ENCODE data around the gene SHISAL2B.
"Not testable (repeated sequence)": the region's sequence is repeated elsewhere in the genome, so short reads cannot be mapped to it uniquely, and the experiment has no call there.

The SHISAL2B gene

DNA sequence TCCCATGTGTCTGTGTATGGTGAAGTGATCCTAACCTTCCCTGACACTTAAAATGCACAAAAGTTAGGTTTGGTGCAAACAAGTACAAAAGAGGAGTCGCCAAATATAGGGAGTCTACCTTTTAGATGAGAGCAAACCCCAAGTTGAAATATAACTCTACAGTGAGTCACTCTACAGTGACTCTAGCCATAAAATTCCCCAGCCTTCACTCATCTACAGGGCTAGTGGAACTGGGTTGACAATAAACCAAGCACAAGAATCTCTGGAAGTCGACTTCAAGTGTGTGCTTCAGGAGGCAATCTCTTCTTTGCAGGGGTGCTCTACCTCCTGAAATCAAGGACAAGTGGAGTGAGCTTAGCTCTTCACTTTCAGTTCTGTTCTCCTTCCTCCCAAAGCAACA lies 3.3 kb downstream of the SHISAL2B start:
- Histone ChIP-seq H3K27ac (ENCODE audit: low read depth, low read length) (no peak overlapping the region), H3K4me2 (ENCODE audit: low read length) (no peak overlapping the region), H3F3A (ENCODE audit: control insufficient read depth, insufficient read depth) (no peaks in the 10 kb centered on the region), H4K20me1 (ENCODE audit: control insufficient read depth, insufficient read depth, low read depth, low read length) (no peaks in the 10 kb centered on the region), H3K4me3 (ENCODE audit: low read length) (no peak overlapping the region), H3K9me2 (replicated peaks; ENCODE audit: control insufficient read depth, low read length) (no peaks in the 10 kb centered on the region), H3K79me2 (ENCODE audit: control insufficient read depth, low read length) (no peaks in the 10 kb centered on the region), H3K9me3 (ENCODE audit: control insufficient read depth, insufficient read depth, low read length) (peaks cover 2% of the 10 kb centered on the region; the same call in 1 of the 2 replicates), H3K36me3 (ENCODE audit: control insufficient read depth, low read length) (no peaks in the 10 kb centered on the region), H3K4me1 (ENCODE audit: control insufficient read depth, low read length) (no peaks in the 10 kb centered on the region), H3K27me3 (ENCODE audit: control insufficient read depth, low read length) (0 out of 2 replicates have a peak, but pooled peaks cover 3% of the 10 kb centered on the region)
- TF ChIP-seq, protein P1, sequence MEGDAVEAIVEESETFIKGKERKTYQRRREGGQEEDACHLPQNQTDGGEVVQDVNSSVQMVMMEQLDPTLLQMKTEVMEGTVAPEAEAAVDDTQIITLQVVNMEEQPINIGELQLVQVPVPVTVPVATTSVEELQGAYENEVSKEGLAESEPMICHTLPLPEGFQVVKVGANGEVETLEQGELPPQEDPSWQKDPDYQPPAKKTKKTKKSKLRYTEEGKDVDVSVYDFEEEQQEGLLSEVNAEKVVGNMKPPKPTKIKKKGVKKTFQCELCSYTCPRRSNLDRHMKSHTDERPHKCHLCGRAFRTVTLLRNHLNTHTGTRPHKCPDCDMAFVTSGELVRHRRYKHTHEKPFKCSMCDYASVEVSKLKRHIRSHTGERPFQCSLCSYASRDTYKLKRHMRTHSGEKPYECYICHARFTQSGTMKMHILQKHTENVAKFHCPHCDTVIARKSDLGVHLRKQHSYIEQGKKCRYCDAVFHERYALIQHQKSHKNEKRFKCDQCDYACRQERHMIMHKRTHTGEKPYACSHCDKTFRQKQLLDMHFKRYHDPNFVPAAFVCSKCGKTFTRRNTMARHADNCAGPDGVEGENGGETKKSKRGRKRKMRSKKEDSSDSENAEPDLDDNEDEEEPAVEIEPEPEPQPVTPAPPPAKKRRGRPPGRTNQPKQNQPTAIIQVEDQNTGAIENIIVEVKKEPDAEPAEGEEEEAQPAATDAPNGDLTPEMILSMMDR (IDR thresholded peaks at IDR 0.05; ENCODE audit: low read depth, low read length, poor library complexity, severe bottlenecking): no peak
- no peak for TF ChIP-seq EZH2phosphoT487 (IDR thresholded peaks at IDR 0.05; ENCODE audit: borderline replicate concordance, low read length)

DNA sequence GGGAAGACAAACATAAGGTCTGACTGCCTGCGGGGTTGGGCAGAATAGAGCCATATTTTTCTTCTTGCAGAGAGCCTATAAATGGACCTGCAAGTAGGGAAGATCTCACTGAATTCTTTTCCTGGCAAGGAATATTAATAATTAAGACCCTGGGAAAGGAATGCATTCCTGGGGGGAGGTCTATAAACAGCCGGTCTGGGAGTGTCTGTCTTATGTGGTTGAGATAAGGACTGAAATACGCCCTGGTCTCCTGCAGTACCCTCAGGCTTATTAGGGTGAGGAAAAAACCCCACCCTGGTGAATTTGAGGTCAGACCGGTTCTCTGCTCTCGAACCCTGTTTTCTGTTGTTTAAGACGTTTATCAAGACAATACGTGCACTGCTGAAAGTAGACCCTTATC lies 6.1 kb downstream of the SHISAL2B start:
- not testable (repeated sequence) for H3K27ac ChIP-seq (ENCODE audit: low read depth, low read length); H3K9me3 ChIP-seq (ENCODE audit: control insufficient read depth, insufficient read depth, low read length); H4K20me1 ChIP-seq (ENCODE audit: control insufficient read depth, insufficient read depth, low read depth, low read length); H3K9me2 ChIP-seq (replicated peaks; ENCODE audit: control insufficient read depth, low read length); H3K4me2 ChIP-seq (ENCODE audit: low read length); H3F3A ChIP-seq (ENCODE audit: control insufficient read depth, insufficient read depth); H3K79me2 ChIP-seq (ENCODE audit: control insufficient read depth, low read length); H3K27me3 ChIP-seq (ENCODE audit: control insufficient read depth, low read length); H3K4me1 ChIP-seq (ENCODE audit: control insufficient read depth, low read length); H3K36me3 ChIP-seq (ENCODE audit: control insufficient read depth, low read length); H3K4me3 ChIP-seq (ENCODE audit: low read length)

DNA sequence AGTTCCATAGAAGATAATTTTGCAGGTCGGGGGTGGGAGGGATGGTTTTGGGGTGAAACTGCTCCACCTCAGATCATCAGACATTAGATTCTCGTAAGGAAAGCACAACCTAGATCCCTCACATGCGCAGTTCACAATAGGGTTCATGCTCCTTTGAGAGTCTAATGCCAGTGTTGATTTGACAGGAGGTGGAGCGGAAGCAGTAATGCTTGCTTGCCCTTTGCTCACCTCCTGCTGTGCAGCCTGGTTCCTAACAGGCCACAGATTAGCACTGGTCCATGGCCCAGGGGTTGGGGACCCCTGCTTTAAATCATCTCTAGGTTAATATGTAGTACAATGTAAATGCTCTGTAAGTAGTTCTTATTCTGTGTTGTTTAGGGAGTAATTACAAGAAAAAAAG lies 10.5 kb downstream of the SHISAL2B start:
- TF ChIP-seq EZH2phosphoT487 (IDR thresholded peaks at IDR 0.05; ENCODE audit: borderline replicate concordance, low read length): no peak
- TF ChIP-seq, protein P1 (IDR thresholded peaks at IDR 0.05; ENCODE audit: low read depth, low read length, poor library complexity, severe bottlenecking): no peak
- Histone ChIP-seq H3K4me3 (ENCODE audit: low read length) (no peak overlapping the region), H3K9me2 (replicated peaks; ENCODE audit: control insufficient read depth, low read length) (no peaks in the 10 kb centered on the region), H3F3A (ENCODE audit: control insufficient read depth, insufficient read depth) (no peaks in the 10 kb centered on the region), H3K36me3 (ENCODE audit: control insufficient read depth, low read length) (no peaks in the 10 kb centered on the region), H4K20me1 (ENCODE audit: control insufficient read depth, insufficient read depth, low read depth, low read length) (no peaks in the 10 kb centered on the region), H3K4me2 (ENCODE audit: low read length) (no peak overlapping the region), H3K79me2 (ENCODE audit: control insufficient read depth, low read length) (no peaks in the 10 kb centered on the region), H3K27me3 (ENCODE audit: control insufficient read depth, low read length) (no peaks in the 10 kb centered on the region; the same call in 1 of the 2 replicates), H3K9me3 (ENCODE audit: control insufficient read depth, insufficient read depth, low read length) (peaks cover 2% of the 10 kb centered on the region; the same call in 1 of the 2 replicates), H3K27ac (ENCODE audit: low read depth, low read length) (no peak overlapping the region), H3K4me1 (ENCODE audit: control insufficient read depth, low read length) (no peaks in the 10 kb centered on the region)

DNA sequence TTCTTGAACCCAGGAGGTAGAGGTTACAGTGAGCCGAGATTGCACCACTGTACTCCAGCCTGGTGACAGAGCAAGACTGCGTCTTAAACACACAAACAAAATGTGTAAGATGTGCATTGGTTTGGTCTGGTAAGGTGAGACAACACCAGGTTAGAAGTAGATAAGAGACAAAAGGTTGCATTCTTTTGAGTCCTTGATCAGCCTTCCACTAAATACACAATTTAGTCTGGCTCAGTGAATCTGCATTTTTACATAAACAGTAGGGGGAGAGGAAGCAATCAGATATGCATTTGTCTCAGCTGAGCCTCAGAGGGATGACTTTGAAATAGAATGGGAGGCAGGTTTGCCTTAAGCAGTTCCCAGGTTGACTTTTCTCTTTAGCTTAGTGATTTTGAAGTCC lies 15.8 kb downstream of the SHISAL2B start:
- not testable (repeated sequence) for H3K4me2 ChIP-seq (ENCODE audit: low read length); H3K27me3 ChIP-seq (ENCODE audit: control insufficient read depth, low read length); H3K4me1 ChIP-seq (ENCODE audit: control insufficient read depth, low read length); H3K27ac ChIP-seq (ENCODE audit: low read depth, low read length); H3K9me2 ChIP-seq (replicated peaks; ENCODE audit: control insufficient read depth, low read length); H3K36me3 ChIP-seq (ENCODE audit: control insufficient read depth, low read length); H3K9me3 ChIP-seq (ENCODE audit: control insufficient read depth, insufficient read depth, low read length); H4K20me1 ChIP-seq (ENCODE audit: control insufficient read depth, insufficient read depth, low read depth, low read length); H3K4me3 ChIP-seq (ENCODE audit: low read length); H3K79me2 ChIP-seq (ENCODE audit: control insufficient read depth, low read length); H3F3A ChIP-seq (ENCODE audit: control insufficient read depth, insufficient read depth)

Data from DOHH2 (cell line).